Activated naive CD4-positive, alpha-beta T cell (primary cell): Measurements from ENCODE around the gene DHRS4.

Experiments used
- DNase-seq, 4 experiments: peaks; one replicate each; lab custom pipeline; 2025; lab: John Stamatoyannopoulos, UW

DHRS4 gene

GRCh38 chr14:23953464-23954278, at the start of gene DHRS4:
TSS of gene DHRS4 (plus strand) at chr14:23953770. CDS start at chr14:23953789, 19 bp downstream.
- DNase-seq = peak; percentile 46 to 72 (median 62)

GRCh38 chr14:23910101-23910875, 43.3 kb upstream of the DHRS4 start:
- DNase-seq = no peak

GRCh38 chr14:23910876-23911210, 42.7 kb upstream of the DHRS4 start:
- DNase-seq = no peak

- no peak for DNase-seq
These were observed 38.0 kb upstream of the DHRS4 start for GRCh38 chr14:23915559-23915958.

GRCh38 chr14:23916004-23916403, 37.6 kb upstream of the DHRS4 start:
- no peak for DNase-seq

- no peak for DNase-seq
These were observed 37.1 kb upstream of the DHRS4 start for GRCh38 chr14:23916446-23916845.

- DNase-seq = no peak
These were observed 31.0 kb upstream of the DHRS4 start for GRCh38 chr14:23922545-23922944.

GRCh38 chr14:23925523-23926075, 28.0 kb upstream of the DHRS4 start:
- no peak for DNase-seq

GRCh38 chr14:23926543-23926942, 27.0 kb upstream of the DHRS4 start:
- no peak for DNase-seq

- DNase-seq = no peak
These were observed 24.4 kb upstream of the DHRS4 start for GRCh38 chr14:23929136-23929535.

GRCh38 chr14:23929822-23930294, 23.7 kb upstream of the DHRS4 start:
- DNase-seq = peak; percentile 58 to 77 (median 70)

- DNase-seq = no peak
These were observed 22.8 kb upstream of the DHRS4 start for GRCh38 chr14:23930742-23931141.

- DNase-seq = no peak
These were observed 21.8 kb upstream of the DHRS4 start for GRCh38 chr14:23931721-23932289.

- DNase-seq = no peak
These were observed 20.9 kb upstream of the DHRS4 start for GRCh38 chr14:23932639-23933038.

GRCh38 chr14:23933108-23933741, 20.3 kb upstream of the DHRS4 start:
- no peak for DNase-seq

- DNase-seq = no peak
These were observed 19.8 kb upstream of the DHRS4 start for GRCh38 chr14:23933742-23934128.

GRCh38 chr14:23935158-23935557, 18.4 kb upstream of the DHRS4 start:
- no peak for DNase-seq

- no peak for DNase-seq
These were observed 17.3 kb upstream of the DHRS4 start for GRCh38 chr14:23936084-23936829.

GRCh38 chr14:23937203-23937602, 16.4 kb upstream of the DHRS4 start:
- no peak for DNase-seq

GRCh38 chr14:23938823-23939222, 14.7 kb upstream of the DHRS4 start:
- no peak for DNase-seq

GRCh38 chr14:23939607-23940326, 13.8 kb upstream of the DHRS4 start:
- no peak for DNase-seq
